Superior temporal gyrus (tissue), 1 donor: ENCODE results near the gene PPM1N.
"Not testable (repeated sequence)": the region's sequence is repeated elsewhere in the genome, so short reads cannot be mapped to it uniquely, and the experiment has no call there.

Source experiments
- DNase-seq: peaks from one replicate; pipeline ENCODE4 v3.0.0-alpha.2; 2016; ENCODE audit errors: extremely low spot score

The PPM1N gene

DNA sequence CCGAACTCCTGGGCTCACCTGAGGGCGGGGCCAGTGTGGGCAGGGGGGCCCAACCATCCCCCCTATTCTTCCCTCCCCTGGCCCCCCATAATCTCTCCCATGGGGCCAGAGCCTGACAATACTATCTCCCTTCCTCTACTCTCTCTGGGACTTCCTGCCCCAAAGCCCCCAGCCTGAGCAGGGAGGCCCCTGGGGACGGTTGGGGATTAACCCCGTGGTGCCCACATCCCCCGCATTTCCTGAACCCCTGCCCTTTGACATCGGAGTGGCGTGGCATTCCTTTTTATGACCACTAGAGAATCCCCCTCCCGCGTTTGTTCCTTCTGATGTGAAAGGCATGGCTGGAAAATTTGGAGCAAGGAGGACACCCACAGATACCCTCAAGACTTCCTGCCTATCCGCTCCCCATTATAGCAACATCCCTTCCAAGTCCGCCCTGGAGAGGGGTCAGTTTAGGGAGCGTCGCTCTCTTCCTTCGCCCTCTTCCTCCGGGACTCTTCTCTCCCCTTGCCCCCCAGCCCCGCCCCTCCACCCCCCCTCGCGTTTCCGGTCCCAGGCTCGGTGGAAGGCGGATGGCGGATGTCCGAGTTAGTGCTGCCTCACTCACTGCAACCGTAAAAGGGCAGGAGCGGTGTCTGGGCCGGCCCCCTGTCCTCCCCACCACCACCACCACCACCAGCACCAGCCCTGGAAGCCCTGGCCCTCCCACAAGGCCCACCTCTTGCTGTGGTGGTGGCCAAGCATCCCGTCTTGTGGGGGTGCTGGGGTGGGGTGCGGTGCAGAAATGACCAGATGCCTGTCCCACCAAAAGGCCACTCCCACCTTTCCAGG lies 10.8 kb downstream of the PPM1N start:
- DNase-seq, result no peak

DNA sequence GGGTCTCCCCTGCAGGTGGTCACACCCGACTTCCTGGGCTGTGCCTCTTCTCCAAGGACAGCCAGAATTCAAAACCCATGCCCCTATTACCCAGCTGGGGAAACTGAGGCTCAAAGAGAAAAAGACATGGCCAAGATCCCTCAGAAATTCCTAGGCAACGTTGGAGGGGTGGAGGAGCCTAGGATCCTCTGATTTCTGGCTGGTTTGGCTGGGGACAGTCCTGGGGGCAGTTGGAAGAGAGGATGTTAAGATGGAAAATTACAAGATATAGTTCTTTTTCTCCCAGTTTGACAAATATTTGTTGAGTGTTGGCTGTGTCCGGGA lies 11.4 kb downstream of the PPM1N start:
- DNase-seq, result no peak

DNA sequence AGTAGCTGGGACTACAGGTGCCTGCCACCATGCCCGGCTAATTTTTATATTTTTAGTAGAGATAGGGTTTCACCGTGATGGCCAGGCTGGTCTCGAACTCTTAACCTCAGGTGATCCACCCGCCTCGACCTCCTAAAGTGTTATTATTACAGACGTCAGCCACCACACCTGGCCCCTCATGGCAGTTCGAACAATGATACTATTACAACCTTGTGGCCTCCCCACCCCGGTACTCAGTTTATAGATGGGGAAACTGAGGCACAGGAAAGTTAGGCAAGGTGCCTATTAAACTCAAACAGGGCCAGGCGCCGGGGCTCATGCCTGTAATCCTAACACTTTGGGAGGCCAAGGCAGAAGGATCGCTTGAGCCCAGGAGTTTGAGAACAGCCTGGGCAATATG lies 12.1 kb downstream of the PPM1N start:
- DNase-seq, result not testable (repeated sequence)

DNA sequence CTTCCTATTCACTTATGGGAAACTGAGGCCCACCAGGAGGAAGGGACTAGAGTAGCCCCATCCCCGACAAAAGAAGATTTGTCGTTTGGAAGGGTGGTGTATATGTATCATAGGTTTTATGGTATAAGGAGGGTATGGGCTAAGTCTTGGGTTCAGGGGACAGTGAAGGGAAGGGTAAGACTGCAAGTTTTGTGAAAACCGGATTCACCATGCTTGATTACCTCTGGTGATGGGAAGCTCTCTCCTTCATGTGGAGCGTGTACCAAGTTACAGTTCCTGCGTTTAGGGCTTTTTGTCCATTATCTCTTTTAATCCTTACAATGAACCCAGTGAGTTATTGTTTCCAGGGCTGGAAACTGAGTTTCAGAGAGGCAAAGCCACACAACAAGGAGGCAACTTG lies 12.8 kb downstream of the PPM1N start:
- no peak for DNase-seq

DNA sequence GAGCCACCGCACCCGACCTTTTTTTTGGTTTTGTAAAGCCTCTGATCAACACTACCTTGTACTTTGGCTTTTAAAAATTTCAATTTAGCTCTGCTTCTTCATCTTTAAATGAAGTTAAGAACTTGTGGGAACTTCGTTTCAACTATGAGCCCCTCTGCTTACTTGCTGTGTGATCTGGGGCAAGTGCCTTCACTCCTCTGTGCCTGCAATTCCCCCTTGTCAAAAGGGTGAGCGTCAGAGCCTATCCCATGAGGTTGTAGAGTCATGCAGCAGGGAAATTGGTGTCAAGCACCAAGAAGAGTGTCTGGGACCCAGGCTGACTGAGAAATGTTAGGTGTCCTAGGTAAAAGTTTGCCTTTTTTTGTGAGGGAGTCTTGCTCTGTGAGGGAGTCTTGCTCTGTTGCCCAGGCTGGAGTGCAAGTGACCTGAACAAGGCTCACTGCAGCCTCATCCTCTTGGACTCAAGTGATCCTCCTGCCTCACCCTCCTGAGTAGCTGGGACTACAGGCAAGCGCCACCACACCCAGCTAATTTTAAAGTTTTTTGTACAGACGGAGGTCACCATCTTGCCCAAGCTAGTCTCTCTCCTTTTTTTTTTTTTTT lies 14.7 kb downstream of the PPM1N start:
- no peak for DNase-seq

DNA sequence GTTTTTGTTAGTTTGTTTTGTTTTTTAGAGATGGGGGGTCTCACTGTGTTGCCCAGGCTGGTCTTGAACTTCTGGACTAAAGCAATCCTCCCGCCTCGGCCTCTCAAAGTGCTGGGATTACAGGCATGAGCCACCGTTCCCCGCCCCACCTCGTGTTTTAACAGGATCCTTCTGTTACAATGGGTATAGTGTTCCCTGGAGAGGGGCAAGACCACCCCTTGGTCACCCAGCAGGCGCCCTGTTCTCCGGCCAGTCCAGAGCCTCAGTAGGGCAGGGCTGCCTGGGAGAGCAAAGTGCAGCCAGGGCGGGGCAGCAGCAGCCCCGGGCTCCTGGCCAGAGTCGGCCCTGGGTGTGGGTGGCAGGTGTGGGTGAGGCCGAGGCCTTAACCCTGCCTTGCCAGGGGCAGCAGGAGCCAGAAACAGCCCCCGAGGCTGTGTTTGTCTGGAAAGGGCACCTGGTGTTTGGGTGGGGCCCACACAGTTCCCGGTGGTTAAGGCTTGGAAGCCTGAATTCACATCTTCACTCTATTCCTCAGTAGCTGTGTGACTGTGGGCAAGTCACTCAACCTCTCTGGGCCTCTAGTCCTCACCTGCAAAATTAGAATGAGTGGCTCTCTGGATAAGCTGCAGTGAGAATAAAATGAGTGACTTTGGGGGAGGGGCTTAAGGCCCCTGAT lies 16.3 kb downstream of the PPM1N start:
- DNase-seq, result no peak

DNA sequence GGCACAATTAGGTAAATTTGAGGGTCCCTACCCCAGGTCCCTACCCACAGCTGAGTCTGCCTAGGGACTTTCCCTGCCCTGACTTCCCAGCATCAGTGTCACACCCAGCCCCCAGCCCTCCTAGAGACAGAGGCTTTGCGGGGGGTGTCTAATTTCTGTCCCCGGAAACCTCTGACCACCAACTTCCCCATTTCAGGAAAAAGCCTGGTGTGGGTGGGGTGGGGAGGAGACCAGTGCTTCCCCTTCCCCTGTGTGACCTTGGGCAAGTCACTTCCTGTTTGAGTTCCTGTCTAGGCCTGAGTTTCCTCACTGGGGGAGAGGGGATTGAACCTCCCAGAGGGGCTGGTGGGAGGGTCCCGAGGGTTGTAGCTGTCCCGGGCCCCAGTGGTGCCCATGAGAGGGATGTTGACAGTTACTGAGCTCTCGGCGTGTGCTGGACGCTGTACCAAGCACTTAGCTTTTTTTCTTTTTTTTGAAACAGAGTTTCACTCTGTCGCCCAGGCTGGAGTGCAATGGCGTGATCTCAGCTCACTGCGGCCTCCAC lies 16.9 kb downstream of the PPM1N start:
- no peak for DNase-seq

DNA sequence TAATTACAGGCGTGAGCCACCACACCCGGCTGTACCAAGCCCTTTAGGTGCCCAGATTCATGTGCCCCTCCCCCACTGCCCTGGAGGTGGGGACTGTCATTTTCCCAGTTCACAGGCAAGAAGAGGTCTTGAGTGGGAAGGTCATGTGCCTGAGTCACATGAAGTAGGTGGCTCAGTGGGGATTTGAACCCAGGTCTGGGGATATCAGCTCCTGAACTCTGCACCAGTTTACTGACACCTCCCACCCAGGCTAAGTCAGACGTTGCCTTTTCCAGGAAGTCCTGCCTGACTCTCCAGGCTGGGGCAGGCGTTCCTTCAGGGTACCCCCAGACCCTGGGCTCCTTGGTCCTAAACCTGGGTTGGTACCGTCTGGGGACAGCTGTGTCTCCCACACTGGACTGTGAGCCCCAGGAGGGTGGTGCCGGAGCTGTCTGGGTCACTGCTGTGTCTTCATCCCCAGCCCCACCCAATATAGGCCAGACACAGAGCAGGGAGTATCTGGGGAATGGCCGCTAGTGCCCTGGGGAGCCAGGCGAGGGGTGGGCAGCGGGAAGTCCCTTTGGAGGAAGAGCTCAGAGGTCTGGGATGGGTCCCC lies 17.7 kb downstream of the PPM1N start:
- no peak for DNase-seq

DNA sequence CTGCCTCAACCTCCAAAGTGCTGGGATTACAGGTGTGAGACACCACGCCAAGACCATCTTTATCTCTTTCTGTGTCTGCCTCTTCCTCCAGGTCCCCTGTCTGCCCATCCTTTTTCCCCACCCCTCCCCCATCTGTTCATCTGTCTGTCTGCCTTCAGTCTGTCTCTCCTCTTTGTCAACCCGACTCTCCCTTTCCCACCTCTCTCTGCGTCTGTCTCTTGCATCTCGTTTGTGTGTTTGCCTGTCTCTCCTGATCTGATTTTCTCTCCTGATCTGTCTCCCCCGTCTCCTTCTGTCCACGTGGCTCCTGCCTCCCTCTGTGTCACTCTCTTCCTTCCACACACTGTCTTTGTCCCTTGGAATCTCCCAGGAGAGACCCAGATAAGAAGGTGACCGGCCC lies 19.0 kb downstream of the PPM1N start:
- DNase-seq, result no peak

DNA sequence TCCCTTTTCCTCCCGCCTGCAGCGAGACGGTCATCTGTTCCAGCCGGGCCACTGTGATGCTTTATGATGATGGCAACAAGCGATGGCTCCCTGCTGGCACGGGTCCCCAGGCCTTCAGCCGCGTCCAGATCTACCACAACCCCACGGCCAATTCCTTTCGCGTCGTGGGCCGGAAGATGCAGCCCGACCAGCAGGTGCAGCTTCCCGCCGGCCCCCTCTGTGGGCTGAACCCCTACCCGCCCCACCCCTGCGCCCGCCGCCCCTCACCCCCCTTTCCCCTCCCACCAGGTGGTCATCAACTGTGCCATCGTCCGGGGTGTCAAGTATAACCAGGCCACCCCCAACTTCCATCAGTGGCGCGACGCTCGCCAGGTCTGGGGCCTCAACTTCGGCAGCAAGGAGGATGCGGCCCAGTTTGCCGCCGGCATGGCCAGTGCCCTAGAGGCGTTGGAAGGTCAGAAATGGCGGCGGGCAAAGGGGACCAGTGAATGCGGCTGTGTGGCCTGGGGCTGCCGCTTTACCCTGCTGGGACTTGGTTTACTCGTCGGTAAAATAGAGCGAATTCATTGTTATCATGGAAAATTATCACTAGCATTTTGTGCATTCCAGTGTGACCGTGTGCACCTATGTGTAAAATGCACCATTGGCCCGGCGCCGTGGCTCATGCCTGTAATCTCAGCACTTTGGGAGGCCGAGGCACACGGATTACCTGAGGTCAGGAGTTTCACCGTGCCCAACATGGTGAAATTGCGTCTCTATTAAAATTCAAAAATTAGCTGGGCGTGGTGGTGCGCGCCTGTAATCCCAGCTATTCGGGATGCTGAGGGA lies 19.6 kb downstream of the PPM1N start:
- no peak for DNase-seq

DNA sequence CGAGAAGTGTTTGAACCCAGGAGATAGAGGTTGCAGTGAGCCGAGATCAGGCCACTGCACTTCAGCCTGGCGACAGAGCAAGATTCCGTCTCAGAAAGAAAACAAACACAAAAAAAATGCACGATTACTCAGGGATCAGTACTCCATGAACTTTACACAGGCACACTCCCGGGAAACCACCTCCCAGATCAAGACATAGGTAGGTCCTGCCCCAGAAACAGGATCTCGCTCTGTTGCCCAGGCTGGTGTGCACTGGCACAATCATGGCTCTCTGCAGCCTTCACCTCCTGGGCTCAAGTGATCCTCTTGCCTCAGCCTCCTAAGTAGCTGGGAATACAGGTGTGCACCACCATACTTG lies 20.2 kb downstream of the PPM1N start:
- DNase-seq, result no peak

DNA sequence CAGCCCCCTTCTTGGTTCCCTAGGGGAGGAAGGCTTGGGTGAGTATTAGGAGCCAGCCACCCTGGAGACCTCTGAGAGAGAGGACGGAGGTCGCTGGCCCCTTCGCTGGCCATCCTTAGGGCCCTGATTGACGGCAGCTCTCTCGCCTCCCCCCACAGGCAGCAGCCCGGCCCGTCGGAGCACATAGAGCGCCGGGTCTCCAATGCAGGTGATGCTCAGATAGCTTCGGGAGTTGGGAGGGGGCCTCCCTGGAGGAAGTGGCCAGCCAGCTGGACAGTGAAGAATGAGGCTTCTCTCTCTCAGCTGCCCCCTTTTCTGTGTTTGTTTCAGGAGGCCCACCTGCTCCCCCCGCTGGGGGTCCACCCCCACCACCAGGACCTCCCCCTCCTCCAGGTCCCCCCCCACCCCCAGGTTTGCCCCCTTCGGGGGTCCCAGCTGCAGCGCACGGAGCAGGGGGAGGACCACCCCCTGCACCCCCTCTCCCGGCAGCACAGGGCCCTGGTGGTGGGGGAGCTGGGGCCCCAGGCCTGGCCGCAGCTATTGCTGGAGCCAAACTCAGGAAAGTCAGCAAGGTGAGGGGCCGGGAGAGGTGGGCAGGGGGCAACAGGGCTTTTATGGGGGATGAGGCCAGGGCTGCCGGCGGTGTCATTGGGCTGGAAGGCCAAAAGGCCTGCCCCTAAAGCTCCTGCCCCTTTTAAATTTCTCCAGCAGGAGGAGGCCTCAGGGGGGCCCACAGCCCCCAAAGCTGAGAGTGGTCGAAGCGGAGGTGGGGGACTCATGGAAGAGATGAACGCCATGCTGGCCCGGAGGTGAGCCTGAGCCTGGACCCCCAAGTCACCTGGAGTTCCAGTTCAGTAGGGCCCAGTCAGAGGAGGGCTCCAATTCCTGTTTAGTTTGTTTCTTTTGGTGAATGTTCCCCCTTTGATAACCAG lies 24.0 kb downstream of the PPM1N start:
- no peak for DNase-seq

DNA sequence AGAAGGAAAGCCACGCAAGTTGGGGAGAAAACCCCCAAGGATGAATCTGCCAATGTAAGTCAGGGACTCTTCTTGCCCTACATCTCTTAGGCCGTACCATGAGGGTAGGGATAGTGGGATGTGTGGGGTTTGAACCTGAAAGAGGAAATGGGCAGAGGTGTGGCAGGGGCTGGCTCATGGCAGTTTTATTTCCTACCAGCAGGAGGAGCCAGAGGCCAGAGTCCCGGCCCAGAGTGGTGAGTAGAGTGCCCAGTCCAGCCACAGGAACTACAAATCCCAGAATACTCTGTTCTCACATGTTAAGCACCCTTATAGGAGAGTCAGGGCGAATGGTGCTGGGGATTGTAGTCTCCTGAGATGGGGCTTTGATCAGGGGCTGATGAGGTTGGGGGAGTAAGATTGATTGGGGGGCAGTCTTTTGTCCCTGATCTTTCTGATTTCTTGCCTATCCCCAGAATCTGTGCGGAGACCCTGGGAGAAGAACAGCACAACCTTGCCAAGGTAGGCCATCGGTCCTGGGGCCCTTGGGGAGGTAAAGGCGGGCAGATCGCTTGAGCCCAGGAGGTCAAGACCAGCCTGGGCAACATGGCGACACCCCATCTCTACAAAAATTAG lies 25.5 kb downstream of the PPM1N start:
- DNase-seq, result peak; percentile 93

DNA sequence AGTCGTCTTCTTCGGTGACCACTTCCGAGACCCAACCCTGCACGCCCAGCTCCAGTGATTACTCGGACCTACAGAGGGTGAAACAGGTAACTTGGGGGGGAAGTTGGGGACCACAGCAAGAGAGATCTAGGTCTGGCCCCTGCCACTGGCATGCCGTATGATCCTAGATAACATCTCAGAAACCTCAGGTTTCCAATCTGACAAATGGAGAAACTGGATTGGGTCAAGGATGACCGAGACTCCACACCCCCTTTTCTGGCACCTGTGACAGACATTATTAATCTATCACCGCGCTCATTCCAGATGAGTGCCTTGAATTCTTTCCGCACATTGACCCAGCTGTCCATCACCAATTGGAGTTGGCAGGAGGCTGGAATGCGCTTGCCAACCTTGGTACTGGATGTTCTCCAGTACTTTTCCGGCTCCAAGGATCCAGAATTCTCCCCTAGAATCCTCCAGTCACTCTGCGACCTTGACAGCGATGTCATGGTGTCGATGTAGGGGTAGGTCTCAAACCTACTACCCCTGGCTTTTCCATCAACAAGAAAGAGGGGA lies 26.4 kb downstream of the PPM1N start:
- peak; percentile 32 for DNase-seq

DNA sequence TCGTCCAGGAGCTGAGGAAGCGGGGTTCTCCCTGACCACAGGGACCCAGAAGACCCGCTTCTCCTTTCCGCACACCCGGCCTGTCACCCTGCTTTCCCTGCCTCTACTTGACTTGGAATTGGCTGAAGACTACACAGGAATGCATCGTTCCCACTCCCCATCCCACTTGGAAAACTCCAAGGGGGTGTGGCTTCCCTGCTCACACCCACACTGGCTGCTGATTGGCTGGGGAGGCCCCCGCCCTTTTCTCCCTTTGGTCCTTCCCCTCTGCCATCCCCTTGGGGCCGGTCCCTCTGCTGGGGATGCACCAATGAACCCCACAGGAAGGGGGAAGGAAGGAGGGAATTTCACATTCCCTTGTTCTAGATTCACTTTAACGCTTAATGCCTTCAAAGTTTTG lies 27.9 kb downstream of the PPM1N start:
- peak; percentile 78 for DNase-seq

DNA sequence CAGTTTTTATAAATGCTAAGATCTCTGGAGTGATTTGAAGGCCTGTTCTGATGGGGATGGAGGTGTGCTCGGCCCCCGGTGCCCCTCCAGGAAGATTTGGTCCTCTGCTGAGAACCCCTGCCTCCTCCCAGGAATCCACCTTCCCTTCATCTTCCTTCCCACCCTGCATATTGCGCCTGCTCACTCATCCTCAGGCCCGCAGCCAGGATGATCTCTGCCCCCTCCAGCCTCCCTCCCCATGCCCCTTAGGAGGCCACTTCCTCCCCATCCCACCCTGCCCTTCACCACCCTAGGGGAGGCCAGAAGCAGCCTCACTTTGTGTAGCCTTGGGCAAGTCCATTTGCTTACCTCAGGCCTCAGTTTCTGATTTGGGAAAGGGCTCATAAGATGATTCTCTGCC lies 28.7 kb downstream of the PPM1N start:
- no peak for DNase-seq

DNA sequence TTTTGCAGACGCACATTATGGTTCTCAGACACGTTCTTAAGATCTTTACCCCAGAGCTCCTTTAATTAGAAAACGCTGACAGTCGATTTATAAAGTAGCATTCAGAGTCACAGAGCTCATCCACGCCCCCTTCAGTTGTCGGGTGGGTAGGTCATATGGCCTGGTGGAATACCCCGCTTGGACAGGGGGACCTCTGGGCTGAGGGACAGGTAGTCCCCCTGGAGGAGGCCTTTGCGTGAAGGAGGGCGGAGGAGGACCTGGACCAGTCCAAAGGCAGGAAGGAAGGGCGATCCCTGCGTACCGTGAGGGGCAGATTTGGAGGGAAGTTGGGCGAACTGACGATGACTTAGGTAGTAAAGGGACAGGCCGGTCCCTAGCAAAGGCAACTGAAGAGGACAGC lies 29.5 kb downstream of the PPM1N start:
- DNase-seq, result no peak

DNA sequence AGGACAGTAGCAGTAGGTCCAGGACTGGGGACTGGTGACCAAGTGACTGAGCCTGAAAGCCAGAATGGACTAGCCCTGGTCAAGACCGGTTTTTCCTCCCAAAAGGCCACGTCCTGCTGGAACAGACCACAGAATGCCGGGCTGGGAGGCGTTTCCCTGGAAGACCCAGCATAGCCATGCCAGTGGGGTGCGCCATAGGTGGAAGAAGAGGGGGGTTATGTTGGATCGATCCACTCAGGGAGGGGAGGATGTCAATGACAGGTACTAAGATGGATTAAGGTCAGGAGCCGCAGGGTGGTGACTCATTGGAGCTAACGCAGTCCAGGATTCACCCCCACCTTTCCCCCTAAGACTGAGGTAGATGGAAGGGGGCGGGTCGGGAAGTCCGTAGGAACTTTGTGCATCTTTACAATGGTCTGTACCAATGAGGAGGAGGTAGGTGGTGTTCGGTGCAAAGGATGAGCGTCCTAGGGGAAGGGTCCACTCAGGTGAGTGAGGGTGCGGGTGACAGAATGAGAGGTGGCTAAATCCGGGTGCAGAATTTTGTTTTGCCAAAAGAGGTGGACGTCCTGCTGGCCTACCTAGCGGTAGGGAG lies 30.0 kb downstream of the PPM1N start:
- DNase-seq, result no peak

DNA sequence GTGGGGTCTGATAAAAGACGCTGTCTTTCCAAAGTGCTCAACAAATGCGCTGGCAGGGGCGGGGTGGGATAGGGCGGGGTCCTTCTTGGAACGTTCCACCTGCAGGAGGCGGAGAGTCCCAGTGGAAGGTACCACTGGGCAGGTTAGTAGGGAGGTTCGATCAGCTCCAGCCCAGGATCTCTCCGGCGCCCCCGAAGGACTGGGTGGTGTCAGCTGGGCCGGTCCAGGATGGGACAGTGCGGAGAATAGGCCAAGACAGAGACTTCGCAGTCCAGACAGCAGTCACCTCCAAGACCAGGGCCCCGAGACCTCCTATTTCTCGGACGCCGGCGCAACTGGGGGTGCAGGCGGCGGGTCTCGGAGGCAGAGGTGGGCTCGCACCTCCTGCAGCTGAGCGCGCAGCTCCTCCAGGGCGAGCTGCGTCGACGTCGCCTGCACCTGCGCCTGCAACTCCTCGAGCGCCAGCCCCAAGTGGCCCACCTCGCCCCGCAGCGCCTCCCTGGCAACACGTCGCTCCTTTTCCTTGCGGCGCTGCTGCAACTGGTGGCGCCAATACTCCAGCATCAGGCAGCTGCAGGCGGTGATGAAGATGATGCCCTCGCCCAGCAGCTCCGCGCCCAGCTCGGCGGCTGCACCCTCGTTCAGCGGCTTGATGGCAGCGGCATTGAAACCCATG lies 30.6 kb downstream of the PPM1N start:
- DNase-seq, result peak; percentile 44
